Stomach (tissue), 9 donors: Measurements from ENCODE around the gene ACAP2. TPM values are rescaled to one million over a fixed set of nuclear protein-coding genes. Genes with fewer than 3 reads are reported as not detected.

ENCODE experiments used
- DNase-seq, 2 donors: peaks; one replicate each; pipeline versions ENCODE4 v3.0.0 to v3.0.0-alpha.2; 2013 to 2019
- H3K27ac ChIP-seq, 5 donors: fragments of 200-600 bp in 4 of 5; sonication (generic) in 4 of 5; one replicate each; pipeline ENCODE4 v1.5.1; 2013 to 2019; ENCODE audit warnings: mild to moderate bottlenecking in 1 of 5, moderate library complexity in 1 of 5
- H3K27me3 ChIP-seq, 3 donors: fragments of 200-600 bp; sonication (generic); one replicate each; pipeline ENCODE4 v1.5.1; 2017 to 2019; ENCODE audit warnings: mixed run types in 1 of 3
- H3K36me3 ChIP-seq, 4 donors: fragments of 200-600 bp; sonication (generic); 1 replicate in 3 of 4; 2 replicates in 1 of 4; pipeline ENCODE4 v1.5.1; 2016 to 2019
- H3K4me1 ChIP-seq, 4 donors: fragments of 200-600 bp; sonication (generic); one replicate each; pipeline ENCODE4 v1.5.1; 2016 to 2019
- H3K4me3 ChIP-seq, 4 donors: fragments of 200-600 bp; sonication (generic) in 3 of 4; one replicate each; pipeline ENCODE4 v1.5.1; 2016 to 2019; ENCODE audit warnings: mild to moderate bottlenecking in 1 of 4
- H3K9me3 ChIP-seq, 4 donors: fragments of 200-600 bp; sonication (generic); one replicate each; pipeline ENCODE4 v1.5.1; 2016 to 2019
- CTCF ChIP-seq, 7 experiments: fragments of 450-650 bp in 4 of 7; fragments of 200-600 bp in 3 of 7; sonication (generic) in 3 of 7; IDR thresholded peaks; one replicate each; pipeline ENCODE4 v1.5.1; 2016 to 2019; ENCODE audit warnings: antibody characterized with exemption in 7 of 7, control low read depth in 2 of 7, mild to moderate bottlenecking in 1 of 7
- EP300 ChIP-seq: sonication (generic); formaldehyde crosslinking; IDR thresholded peaks from one replicate; pipeline ENCODE4 v1.6.1; 2017; ENCODE audit warnings: antibody characterized with exemption
- POLR2A ChIP-seq, 4 donors: fragments of 450-650 bp; IDR thresholded peaks; one replicate each; pipeline ENCODE4 v1.6.1; 2016; ENCODE audit warnings: antibody characterized with exemption in 4 of 4, control low read depth in 2 of 4, mild to moderate bottlenecking in 1 of 4, moderate library complexity in 1 of 4
- POLR2AphosphoS5 ChIP-seq, 3 donors: sonication (generic); formaldehyde crosslinking; IDR thresholded peaks; one replicate each; pipeline ENCODE4 v1.6.1; 2016; ENCODE audit warnings: antibody characterized with exemption in 3 of 3
- WGBS, 5 donors: extraction: QIAGEN DNeasy Blood & Tissue Kit in 3 of 5; methylation state at CpG; one replicate each; pipeline versions ENCODE4 v1.1.5 to v1.1.7; 2013 to 2018; 5-methylcytosine and 5-hydroxymethylcytosine counted together
- intact Hi-C: fragments of 100-400 bp; cut with DNase I; formaldehyde crosslinking; loops from one replicate; pipeline ENCODE4 v1.15.1; 2023; ENCODE audit warnings: low total_unique reads
- polyA plus RNA-seq, 3 donors: library from polyadenylated mRNA; stranded (reverse); fragments of 200-250 nt; gene quantifications; one replicate each; pipeline ENCODE4 v1.2.3, GENCODE V29; 2013
- total RNA-seq, 5 donors: library from RNA; depleted of rRNA; stranded (reverse); fragments of >200 nt; gene quantifications; one replicate each; pipeline versions ENCODE4 v1.1.0 to v1.2.3, GENCODE V29; 2014 to 2016
- donor health status: healthy with polysubstance abuse.
- donor health status: Bipolar disorder and iron deficiency.
- donor health status: healthy.

Gene ACAP2
- total and polyA plus RNA-seq, 8 donors = 4.6 to 159 (median 41.1) TPM

- TF ChIP-seq POLR2A (IDR thresholded peaks at IDR 0.05) = no peak
- TF ChIP-seq POLR2AphosphoS5 (IDR thresholded peaks at IDR 0.05) = no peak
- no peak for TF ChIP-seq EP300
- TF ChIP-seq CTCF (IDR thresholded peaks at IDR 0.05) = no peak
- H3K4me3 ChIP-seq = no peak overlapping the region
- intact Hi-C loops = no loop called here
- H3K9me3 ChIP-seq = no peaks in the 10 kb centered on the region
- H3K4me1 ChIP-seq = peaks cover 0 to 17% (median 0%) of the 10 kb centered on the region in 4 donors
- no peaks in the 10 kb centered on the region for H3K27me3 ChIP-seq
- H3K27ac ChIP-seq = no peak overlapping the region
- H3K36me3 ChIP-seq = peaks cover 0 to 19% (median 13%) of the 10 kb centered on the region in 4 donors
- WGBS, 5 donors = 73 to 85% (median 78%) methylated on average over 2 of the region's 2 CpGs
- no peak for DNase-seq
Observed at GRCh38 chr3:195385526-195385925, 57.3 kb downstream of the ACAP2 start.

GRCh38 chr3:195384952-195385351 lies 57.9 kb downstream of the ACAP2 start:
- Histone ChIP-seq H3K9me3 (no peaks in the 10 kb centered on the region), H3K36me3 (peaks cover 0 to 17% (median 9%) of the 10 kb centered on the region in 4 donors), H3K27ac (no peak overlapping the region), H3K4me1 (peaks cover 0 to 17% (median 0%) of the 10 kb centered on the region in 4 donors), H3K4me3 (no peak overlapping the region), H3K27me3 (no peaks in the 10 kb centered on the region)
- DNase-seq = no peak
- intact Hi-C loops = no loop called here
- 85 to 100% (median 95%) methylated on average over 1 of the region's 1 CpG for WGBS, 5 donors
- TF ChIP-seq POLR2AphosphoS5 (IDR thresholded peaks at IDR 0.05) (no peak), POLR2A (IDR thresholded peaks at IDR 0.05) (no peak), EP300 (no peak), CTCF (IDR thresholded peaks at IDR 0.05) (no peak)

- no peaks in the 10 kb centered on the region for H3K27me3 ChIP-seq
- TF ChIP-seq EP300 (no peak), CTCF (IDR thresholded peaks at IDR 0.05) (no peak), POLR2A (IDR thresholded peaks at IDR 0.05) (no peak), POLR2AphosphoS5 (IDR thresholded peaks at IDR 0.05) (no peak)
- no peaks in the 10 kb centered on the region for H3K4me1 ChIP-seq
- peaks cover 0 to 37% (median 29%) of the 10 kb centered on the region in 4 donors for H3K36me3 ChIP-seq
- WGBS, 5 donors = 92 to 99% (median 98%) methylated on average over 7 of the region's 7 CpGs
- DNase-seq = no peak
- no peak overlapping the region for H3K4me3 ChIP-seq
- no peaks in the 10 kb centered on the region for H3K9me3 ChIP-seq
- intact Hi-C loops = no loop called here
- H3K27ac ChIP-seq = no peak overlapping the region
Observed at GRCh38 chr3:195372220-195372619, 70.6 kb downstream of the ACAP2 start.

GRCh38 chr3:195366200-195366925 lies 76.5 kb downstream of the ACAP2 start:
- Histone ChIP-seq H3K27me3 (no peaks in the 10 kb centered on the region), H3K9me3 (no peaks in the 10 kb centered on the region), H3K4me3 (no peak overlapping the region), H3K36me3 (peaks cover 0 to 27% (median 20%) of the 10 kb centered on the region in 4 donors), H3K4me1 (no peaks in the 10 kb centered on the region), H3K27ac (no peak overlapping the region)
- intact Hi-C loops = no loop called here
- TF ChIP-seq POLR2AphosphoS5 (IDR thresholded peaks at IDR 0.05) (no peak), CTCF (IDR thresholded peaks at IDR 0.05) (no peak), POLR2A (IDR thresholded peaks at IDR 0.05) (no peak), EP300 (no peak)
- WGBS, 5 donors = 95 to 99% (median 98%) methylated on average over 5 of the region's 5 CpGs
- no peak for DNase-seq
